ENCODE results near the gene ZNF165. TPM values are rescaled to one million over a fixed set of nuclear protein-coding genes. Genes with fewer than 3 reads are reported as not detected.
A peak's percentile ranks its signal among the peaks of the same experiment; 100 is the strongest.

Gene ZNF165
- total RNA-seq, 1 donor from 2014 or later: 0.41 TPM

- no peak for DNase-seq (ENCODE audit: low spot score)
- no peaks in the 10 kb centered on the region for H3K9me3 Mint-ChIP-seq
- peaks cover 44% of the 10 kb centered on the region for H3K4me1 Mint-ChIP-seq (ENCODE audit: low read depth)
- peaks cover 41% of the 10 kb centered on the region for H3K36me3 Mint-ChIP-seq (ENCODE audit: low read depth)
- H3K4me3 Mint-ChIP-seq: peak overlapping the region; percentile 95
- H3K27ac Mint-ChIP-seq: peak overlapping the region; percentile 86
- H3K27me3 Mint-ChIP-seq (ENCODE audit: insufficient read depth): no peaks in the 10 kb centered on the region
- intact Hi-C loops (cut with micrococcal nuclease): loop anchor here (1.0 to 5.0 kb wide), 6 partner anchors 11 to 142 kb away; partner anchors contain the start of genes ZKSCAN4, ZKSCAN8 and ZSCAN26
Observed at GRCh38 chr6:28124971-28125353, 44.6 kb downstream of the ZNF165 start.

GRCh38 chr6:28125401-28125800 is 45.0 kb downstream of the ZNF165 start:
- intact Hi-C loops (cut with micrococcal nuclease): no loop called here
- Mint-ChIP-seq H3K27ac (peak overlapping the region; percentile 76), H3K36me3 (ENCODE audit: low read depth) (peaks cover 37% of the 10 kb centered on the region), H3K9me3 (no peaks in the 10 kb centered on the region), H3K4me3 (peak overlapping the region; percentile 95), H3K4me1 (ENCODE audit: low read depth) (peaks cover 44% of the 10 kb centered on the region), H3K27me3 (ENCODE audit: insufficient read depth) (no peaks in the 10 kb centered on the region)
- no peak for DNase-seq (ENCODE audit: low spot score)

- intact Hi-C loops (cut with micrococcal nuclease): loop anchor here (10.0 kb wide), 2 partner anchors 881 to 989 kb away; a partner anchor contains a TSS
- Mint-ChIP-seq H3K4me3 (no peak overlapping the region), H3K27ac (no peak overlapping the region), H3K4me1 (ENCODE audit: low read depth) (peaks cover 66% of the 10 kb centered on the region), H3K36me3 (ENCODE audit: low read depth) (peaks cover 24% of the 10 kb centered on the region), H3K27me3 (ENCODE audit: insufficient read depth) (no peaks in the 10 kb centered on the region), H3K9me3 (no peaks in the 10 kb centered on the region)
- no peak for DNase-seq (ENCODE audit: low spot score)
Observed at GRCh38 chr6:28134015-28134414, 53.6 kb downstream of the ZNF165 start.

GRCh38 chr6:28134716-28135115 is 54.3 kb downstream of the ZNF165 start:
- H3K36me3 Mint-ChIP-seq (ENCODE audit: low read depth): peaks cover 18% of the 10 kb centered on the region
- DNase-seq (ENCODE audit: low spot score): no peak
- no peak overlapping the region for H3K27ac Mint-ChIP-seq
- H3K9me3 Mint-ChIP-seq: no peaks in the 10 kb centered on the region
- H3K27me3 Mint-ChIP-seq (ENCODE audit: insufficient read depth): no peaks in the 10 kb centered on the region
- intact Hi-C loops (cut with micrococcal nuclease): loop anchor here (5.0 to 10.0 kb wide), 3 partner anchors 232 to 990 kb away; a partner anchor contains a TSS
- H3K4me1 Mint-ChIP-seq (ENCODE audit: low read depth): peaks cover 59% of the 10 kb centered on the region
- H3K4me3 Mint-ChIP-seq: no peak overlapping the region

- Mint-ChIP-seq H3K4me3 (peak overlapping the region; percentile 95), H3K9me3 (no peaks in the 10 kb centered on the region), H3K27ac (peak overlapping the region; percentile 58), H3K27me3 (ENCODE audit: insufficient read depth) (no peaks in the 10 kb centered on the region), H3K36me3 (ENCODE audit: low read depth) (peaks cover 15% of the 10 kb centered on the region), H3K4me1 (ENCODE audit: low read depth) (peaks cover 64% of the 10 kb centered on the region)
- intact Hi-C loops (cut with micrococcal nuclease): loop anchor here (5.0 to 10.0 kb wide), 3 partner anchors 233 to 991 kb away; a partner anchor contains a TSS
- no peak for DNase-seq (ENCODE audit: low spot score)
Observed at GRCh38 chr6:28135393-28135792, 55.0 kb downstream of the ZNF165 start.

- peak overlapping the region; percentile 95 for H3K4me3 Mint-ChIP-seq
- H3K4me1 Mint-ChIP-seq (ENCODE audit: low read depth): peaks cover 78% of the 10 kb centered on the region
- H3K36me3 Mint-ChIP-seq (ENCODE audit: low read depth): peaks cover 14% of the 10 kb centered on the region
- no peaks in the 10 kb centered on the region for H3K27me3 Mint-ChIP-seq (ENCODE audit: insufficient read depth)
- H3K9me3 Mint-ChIP-seq: no peaks in the 10 kb centered on the region
- peak overlapping the region; percentile 91 for H3K27ac Mint-ChIP-seq
- peak; percentile 65 for DNase-seq (ENCODE audit: low spot score)
- intact Hi-C loops (cut with micrococcal nuclease): loop anchor here (1.0 to 10.0 kb wide), 9 partner anchors 13 to 992 kb away; partner anchors contain the start of genes ZKSCAN4, ZNF165, ZSCAN16 and ZSCAN26
Observed at GRCh38 chr6:28136585-28137504, 56.5 kb downstream of the ZNF165 start.

- Mint-ChIP-seq H3K9me3 (no peaks in the 10 kb centered on the region), H3K4me1 (ENCODE audit: low read depth) (peaks cover 77% of the 10 kb centered on the region), H3K4me3 (peak overlapping the region; percentile 95), H3K36me3 (ENCODE audit: low read depth) (peaks cover 16% of the 10 kb centered on the region), H3K27ac (peak overlapping the region; percentile 91), H3K27me3 (ENCODE audit: insufficient read depth) (no peaks in the 10 kb centered on the region)
- intact Hi-C loops (cut with micrococcal nuclease): loop anchor here (1.0 to 10.0 kb wide), 8 partner anchors 33 to 993 kb away; partner anchors contain the start of genes ZKSCAN4, ZNF165 and ZSCAN26
- DNase-seq (ENCODE audit: low spot score): peak; percentile 8
Observed at GRCh38 chr6:28137505-28137981, 57.2 kb downstream of the ZNF165 start.

Other genes with a start within 250 kb of the ZNF165 start
- gene OR2B2, start 168.2 kb upstream of the ZNF165 start, total RNA-seq: not detected in 2 replicates
- not detected in 2 replicates for gene OR2B6, start 123.3 kb upstream of the ZNF165 start, total RNA-seq
- 4.8 TPM in 2 replicates for gene ZSCAN16, start 44.0 kb downstream of the ZNF165 start, total RNA-seq
- 18.2 and 18.5 TPM in 2 replicates for gene ZKSCAN8, start 61.3 kb downstream of the ZNF165 start, total RNA-seq
- gene ZSCAN9, start 144.7 kb downstream of the ZNF165 start, total RNA-seq: 6.1 and 8.1 TPM in 2 replicates
- 4.8 and 6.0 TPM in 2 replicates for gene ZKSCAN4, start 171.7 kb downstream of the ZNF165 start, total RNA-seq
- 0.16 TPM in 1 of 2 replicates, not detected in the other for gene NKAPL, start 178.7 kb downstream of the ZNF165 start, total RNA-seq
- gene ZSCAN26, start 186.6 kb downstream of the ZNF165 start, total RNA-seq: 5.4 and 6.0 TPM in 2 replicates
- gene PGBD1, start 201.0 kb downstream of the ZNF165 start, total RNA-seq: 1.7 and 2.0 TPM in 2 replicates